ENCODE data around the gene MXD4. TPM values are rescaled to one million over a fixed set of nuclear protein-coding genes. Genes with fewer than 3 reads are reported as not detected.

The MXD4 gene
- total RNA-seq, 1 experiment from 2014 or later: 20.4 TPM

GRCh38 chr4:2289955-2290333 is 28.0 kb upstream of the MXD4 start:
- H3K9me3 Mint-ChIP-seq: peaks cover 8% of the 10 kb centered on the region
- POLR2A ChIA-PET: no interaction called here
- no peak for DNase-seq (ENCODE audit: low spot score)

GRCh38 chr4:2289311-2289954 is 27.5 kb upstream of the MXD4 start:
- TF ChIP-seq FOXK1 (CRISPR knock-in tag; IDR thresholded peaks at IDR 0.05) (no peak), ZNF317 (CRISPR knock-in tag; IDR thresholded peaks at IDR 0.05; ENCODE audit: borderline replicate concordance, low read depth) (no peak), SP1 (CRISPR knock-in tag; conservative IDR thresholded peaks at IDR 0.05) (no peak)
- TF ChIP-seq, protein P1, sequence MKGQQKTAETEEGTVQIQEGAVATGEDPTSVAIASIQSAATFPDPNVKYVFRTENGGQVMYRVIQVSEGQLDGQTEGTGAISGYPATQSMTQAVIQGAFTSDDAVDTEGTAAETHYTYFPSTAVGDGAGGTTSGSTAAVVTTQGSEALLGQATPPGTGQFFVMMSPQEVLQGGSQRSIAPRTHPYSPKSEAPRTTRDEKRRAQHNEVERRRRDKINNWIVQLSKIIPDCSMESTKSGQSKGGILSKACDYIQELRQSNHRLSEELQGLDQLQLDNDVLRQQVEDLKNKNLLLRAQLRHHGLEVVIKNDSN (CRISPR knock-in tag; IDR thresholded peaks at IDR 0.05): no peak
- Mint-ChIP-seq H3K27me3 (ENCODE audit: low read depth) (no peaks in the 10 kb centered on the region), H3K27ac (no peak overlapping the region), H3K9me3 (peaks cover 6% of the 10 kb centered on the region), H3K36me3 (peaks cover 2% of the 10 kb centered on the region; the same call in 1 of the 2 replicates), H3K4me1 (no peaks in the 10 kb centered on the region; the same call in 1 of the 2 replicates), H3K4me3 (no peak overlapping the region)
- ChIA-PET CTCF (interaction anchor here (2.2 kb wide), 1 partner anchor 69 kb away, joined by 8 read pairs; no protein-coding TSS in a partner anchor), POLR2A (no interaction called here)
- ATAC-seq: no peak
- no peak for DNase-seq (ENCODE audit: low spot score)

More at GRCh38 chr4:2289955-2290333, 28.0 kb upstream of the MXD4 start:
- peaks cover 2% of the 10 kb centered on the region; the same call in 1 of the 2 replicates for H3K36me3 Mint-ChIP-seq
- TF ChIP-seq, protein P1 (CRISPR knock-in tag; IDR thresholded peaks at IDR 0.05): no peak
- TF ChIP-seq ZNF219 (CRISPR knock-in tag; IDR thresholded peaks at IDR 0.05; ENCODE audit: borderline replicate concordance) (no peak), GRHL2 (CRISPR knock-in tag; IDR thresholded peaks at IDR 0.05; ENCODE audit: insufficient replicate concordance, severe bottlenecking) (no peak), CREM (CRISPR knock-in tag; IDR thresholded peaks at IDR 0.05) (no peak), CREB1 (CRISPR knock-in tag; IDR thresholded peaks at IDR 0.05) (no peak), SP1 (CRISPR knock-in tag; conservative IDR thresholded peaks at IDR 0.05) (no peak), ZNF396 (CRISPR knock-in tag; IDR thresholded peaks at IDR 0.05; ENCODE audit: borderline replicate concordance) (no peak), SMAD3 (CRISPR knock-in tag; IDR thresholded peaks at IDR 0.05; ENCODE audit: borderline replicate concordance) (no peak), HMGXB4 (CRISPR knock-in tag; IDR thresholded peaks at IDR 0.05) (no peak)
- no peak overlapping the region for H3K27ac Mint-ChIP-seq
- H3K4me1 Mint-ChIP-seq: no peaks in the 10 kb centered on the region; the same call in 1 of the 2 replicates
- no peak overlapping the region for H3K4me3 Mint-ChIP-seq
- no peak for ATAC-seq
- H3K27me3 Mint-ChIP-seq (ENCODE audit: low read depth): no peaks in the 10 kb centered on the region
- CTCF ChIA-PET: interaction anchor here (1.4 to 2.2 kb wide), 3 partner anchors 20 to 152 kb away, joined by 5 to 8 read pairs (median 5); no protein-coding TSS in a partner anchor

DNA sequence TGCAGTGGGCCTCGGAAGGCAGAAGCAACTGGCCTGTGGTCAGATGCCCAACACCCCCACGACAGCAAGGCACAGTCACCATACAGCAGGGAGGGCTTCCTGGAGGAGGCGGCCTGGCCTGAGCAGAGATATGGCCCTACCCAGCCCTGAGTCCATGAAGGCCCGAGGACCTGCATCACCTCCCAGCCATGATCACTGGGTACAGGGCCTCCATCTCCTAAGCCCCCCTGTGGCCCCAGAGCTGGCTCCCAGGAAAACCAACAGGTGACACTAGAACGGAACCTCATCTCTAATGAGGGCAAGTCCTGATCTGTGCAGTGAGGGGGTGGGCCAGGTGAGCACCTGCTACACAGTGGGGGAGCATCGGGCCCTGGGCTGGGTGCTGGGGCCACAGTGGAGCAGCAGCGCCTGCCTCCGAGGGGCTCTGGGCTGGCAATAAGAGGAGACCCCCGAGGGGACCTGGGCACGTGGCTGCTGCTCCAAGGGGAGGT is 26.2 kb upstream of the MXD4 start:
- CTCF ChIA-PET: interaction anchor here (2.4 kb wide), 1 partner anchor 19 kb away, joined by 6 read pairs; no protein-coding TSS in a partner anchor
- ATAC-seq (no peak), DNase-seq (ENCODE audit: low spot score) (no peak)
- no peak overlapping the region for H3K27ac Mint-ChIP-seq
- no peak overlapping the region for H3K4me3 Mint-ChIP-seq
- POLR2A ChIA-PET: no interaction called here
- H3K36me3 Mint-ChIP-seq: no peaks in the 10 kb centered on the region
- H3K4me1 Mint-ChIP-seq: no peaks in the 10 kb centered on the region; the same call in 1 of the 2 replicates
- no peaks in the 10 kb centered on the region for H3K9me3 Mint-ChIP-seq
- no peaks in the 10 kb centered on the region for H3K27me3 Mint-ChIP-seq (ENCODE audit: low read depth)
- TF ChIP-seq TCF7 (CRISPR knock-in tag; IDR thresholded peaks at IDR 0.05; ENCODE audit: low read depth) (no peak), TEAD4 (CRISPR knock-in tag; IDR thresholded peaks at IDR 0.05) (no peak), NFYB (CRISPR knock-in tag; conservative IDR thresholded peaks at IDR 0.05; ENCODE audit: low read depth) (no peak), ZNF219 (CRISPR knock-in tag; IDR thresholded peaks at IDR 0.05; ENCODE audit: borderline replicate concordance) (no peak), IRF2 (CRISPR knock-in tag; IDR thresholded peaks at IDR 0.05; ENCODE audit: borderline replicate concordance, low read depth) (no peak), AFF4 (CRISPR knock-in tag; IDR thresholded peaks at IDR 0.05; ENCODE audit: borderline replicate concordance) (no peak)
- TF ChIP-seq, protein P2, sequence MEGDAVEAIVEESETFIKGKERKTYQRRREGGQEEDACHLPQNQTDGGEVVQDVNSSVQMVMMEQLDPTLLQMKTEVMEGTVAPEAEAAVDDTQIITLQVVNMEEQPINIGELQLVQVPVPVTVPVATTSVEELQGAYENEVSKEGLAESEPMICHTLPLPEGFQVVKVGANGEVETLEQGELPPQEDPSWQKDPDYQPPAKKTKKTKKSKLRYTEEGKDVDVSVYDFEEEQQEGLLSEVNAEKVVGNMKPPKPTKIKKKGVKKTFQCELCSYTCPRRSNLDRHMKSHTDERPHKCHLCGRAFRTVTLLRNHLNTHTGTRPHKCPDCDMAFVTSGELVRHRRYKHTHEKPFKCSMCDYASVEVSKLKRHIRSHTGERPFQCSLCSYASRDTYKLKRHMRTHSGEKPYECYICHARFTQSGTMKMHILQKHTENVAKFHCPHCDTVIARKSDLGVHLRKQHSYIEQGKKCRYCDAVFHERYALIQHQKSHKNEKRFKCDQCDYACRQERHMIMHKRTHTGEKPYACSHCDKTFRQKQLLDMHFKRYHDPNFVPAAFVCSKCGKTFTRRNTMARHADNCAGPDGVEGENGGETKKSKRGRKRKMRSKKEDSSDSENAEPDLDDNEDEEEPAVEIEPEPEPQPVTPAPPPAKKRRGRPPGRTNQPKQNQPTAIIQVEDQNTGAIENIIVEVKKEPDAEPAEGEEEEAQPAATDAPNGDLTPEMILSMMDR (IDR thresholded peaks at IDR 0.05): no peak
- TF ChIP-seq, protein P3, sequence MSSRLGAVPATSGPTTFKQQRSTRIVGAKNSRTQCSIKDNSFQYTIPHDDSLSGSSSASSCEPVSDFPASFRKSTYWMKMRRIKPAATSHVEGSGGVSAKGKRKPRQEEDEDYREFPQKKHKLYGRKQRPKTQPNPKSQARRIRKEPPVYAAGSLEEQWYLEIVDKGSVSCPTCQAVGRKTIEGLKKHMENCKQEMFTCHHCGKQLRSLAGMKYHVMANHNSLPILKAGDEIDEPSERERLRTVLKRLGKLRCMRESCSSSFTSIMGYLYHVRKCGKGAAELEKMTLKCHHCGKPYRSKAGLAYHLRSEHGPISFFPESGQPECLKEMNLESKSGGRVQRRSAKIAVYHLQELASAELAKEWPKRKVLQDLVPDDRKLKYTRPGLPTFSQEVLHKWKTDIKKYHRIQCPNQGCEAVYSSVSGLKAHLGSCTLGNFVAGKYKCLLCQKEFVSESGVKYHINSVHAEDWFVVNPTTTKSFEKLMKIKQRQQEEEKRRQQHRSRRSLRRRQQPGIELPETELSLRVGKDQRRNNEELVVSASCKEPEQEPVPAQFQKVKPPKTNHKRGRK (CRISPR knock-in tag; IDR thresholded peaks at IDR 0.05; ENCODE audit: borderline replicate concordance): no peak

All from WTC11 (cell line).